ENCODE measurements around the gene BCL7C. TPM values are rescaled to one million over a fixed set of nuclear protein-coding genes. Genes with fewer than 3 reads are reported as not detected.

BCL7C gene
- total RNA-seq, 1 donor from 2014 or later, result 43.9 TPM

GRCh38 chr16:30889721-30890120, 4.2 kb downstream of the BCL7C start:
- Mint-ChIP-seq H3K4me3 (no peak overlapping the region), H3K36me3 (peaks cover 25% of the 10 kb centered on the region), H3K27me3 (ENCODE audit: low read depth) (no peaks in the 10 kb centered on the region), H3K4me1 (peaks cover 18% of the 10 kb centered on the region), H3K9me3 (no peaks in the 10 kb centered on the region), H3K27ac (peak overlapping the region; percentile 91)
- DNase-seq (ENCODE audit: low spot score in 2 of 2, unreplicated experiment in 2 of 2), result no peak
- TF ChIP-seq, protein P1, sequence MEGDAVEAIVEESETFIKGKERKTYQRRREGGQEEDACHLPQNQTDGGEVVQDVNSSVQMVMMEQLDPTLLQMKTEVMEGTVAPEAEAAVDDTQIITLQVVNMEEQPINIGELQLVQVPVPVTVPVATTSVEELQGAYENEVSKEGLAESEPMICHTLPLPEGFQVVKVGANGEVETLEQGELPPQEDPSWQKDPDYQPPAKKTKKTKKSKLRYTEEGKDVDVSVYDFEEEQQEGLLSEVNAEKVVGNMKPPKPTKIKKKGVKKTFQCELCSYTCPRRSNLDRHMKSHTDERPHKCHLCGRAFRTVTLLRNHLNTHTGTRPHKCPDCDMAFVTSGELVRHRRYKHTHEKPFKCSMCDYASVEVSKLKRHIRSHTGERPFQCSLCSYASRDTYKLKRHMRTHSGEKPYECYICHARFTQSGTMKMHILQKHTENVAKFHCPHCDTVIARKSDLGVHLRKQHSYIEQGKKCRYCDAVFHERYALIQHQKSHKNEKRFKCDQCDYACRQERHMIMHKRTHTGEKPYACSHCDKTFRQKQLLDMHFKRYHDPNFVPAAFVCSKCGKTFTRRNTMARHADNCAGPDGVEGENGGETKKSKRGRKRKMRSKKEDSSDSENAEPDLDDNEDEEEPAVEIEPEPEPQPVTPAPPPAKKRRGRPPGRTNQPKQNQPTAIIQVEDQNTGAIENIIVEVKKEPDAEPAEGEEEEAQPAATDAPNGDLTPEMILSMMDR (IDR thresholded peaks at IDR 0.05; ENCODE audit: unreplicated experiment), result no peak

- Mint-ChIP-seq H3K36me3 (peaks cover 26% of the 10 kb centered on the region), H3K4me1 (peaks cover 12% of the 10 kb centered on the region), H3K27ac (no peak overlapping the region), H3K4me3 (no peak overlapping the region), H3K27me3 (ENCODE audit: low read depth) (no peaks in the 10 kb centered on the region), H3K9me3 (no peaks in the 10 kb centered on the region)
- TF ChIP-seq, protein P1 (IDR thresholded peaks at IDR 0.05; ENCODE audit: unreplicated experiment), result no peak
- DNase-seq (ENCODE audit: low spot score in 2 of 2, unreplicated experiment in 2 of 2), result no peak
Measured at GRCh38 chr16:30888856-30889499, 4.9 kb downstream of the BCL7C start.

GRCh38 chr16:30887927-30888326, 6.0 kb downstream of the BCL7C start:
- no peak for DNase-seq (ENCODE audit: low spot score in 2 of 2, unreplicated experiment in 2 of 2)
- TF ChIP-seq, protein P1 (IDR thresholded peaks at IDR 0.05; ENCODE audit: unreplicated experiment), result no peak
- H3K27me3 Mint-ChIP-seq (ENCODE audit: low read depth), result no peaks in the 10 kb centered on the region
- H3K4me1 Mint-ChIP-seq, result peaks cover 9% of the 10 kb centered on the region
- H3K4me3 Mint-ChIP-seq, result no peak overlapping the region
- H3K36me3 Mint-ChIP-seq, result peaks cover 29% of the 10 kb centered on the region
- no peaks in the 10 kb centered on the region for H3K9me3 Mint-ChIP-seq
- no peak overlapping the region for H3K27ac Mint-ChIP-seq

DNA sequence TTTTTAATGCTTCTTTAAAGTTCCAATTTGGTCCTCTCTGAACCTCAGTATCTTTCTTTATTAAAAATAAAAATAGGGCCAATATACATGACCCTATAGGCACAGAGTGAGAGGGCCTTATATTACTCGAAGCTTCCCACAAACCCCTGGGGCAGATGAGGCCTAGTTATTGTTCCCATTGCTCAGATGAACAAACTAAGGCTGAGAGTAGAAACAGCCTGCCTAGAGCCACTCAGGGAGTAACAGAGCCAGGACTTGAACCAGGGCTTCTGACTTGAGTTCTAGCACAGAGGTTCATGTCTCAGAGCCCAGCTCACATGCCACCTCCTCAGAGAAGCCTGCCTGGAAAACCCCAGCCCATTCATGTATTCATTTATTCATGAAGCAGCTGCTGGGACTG, 7.7 kb downstream of the BCL7C start:
- H3K27me3 Mint-ChIP-seq (ENCODE audit: low read depth), result no peaks in the 10 kb centered on the region
- peaks cover 10% of the 10 kb centered on the region for H3K4me1 Mint-ChIP-seq
- peaks cover 34% of the 10 kb centered on the region for H3K36me3 Mint-ChIP-seq
- no peaks in the 10 kb centered on the region for H3K9me3 Mint-ChIP-seq
- TF ChIP-seq, protein P1 (IDR thresholded peaks at IDR 0.05; ENCODE audit: unreplicated experiment), result no peak
- no peak for DNase-seq (ENCODE audit: low spot score in 2 of 2, unreplicated experiment in 2 of 2)
- H3K27ac Mint-ChIP-seq, result no peak overlapping the region
- no peak overlapping the region for H3K4me3 Mint-ChIP-seq

DNA sequence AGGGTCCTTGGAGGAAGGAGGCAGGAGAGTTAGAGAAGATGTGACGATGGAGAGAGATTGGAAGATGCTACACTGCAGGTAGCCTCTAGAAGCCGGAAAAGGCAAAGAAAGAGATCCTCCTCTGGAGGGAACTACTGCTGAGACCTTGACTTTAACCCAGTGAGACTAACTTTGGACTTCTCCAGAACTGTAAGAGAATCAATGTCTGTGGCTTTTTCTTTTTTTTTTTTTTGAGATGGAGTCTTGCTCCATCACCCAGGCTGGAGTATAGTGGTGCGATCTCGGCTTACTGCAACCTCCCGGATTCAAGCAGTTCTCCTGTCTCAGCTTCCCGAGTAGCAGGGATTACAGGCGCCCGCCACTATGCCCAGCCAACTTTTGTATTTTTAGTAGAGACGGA, 8.7 kb downstream of the BCL7C start:
- Mint-ChIP-seq H3K9me3 (no peaks in the 10 kb centered on the region), H3K27ac (no peak overlapping the region), H3K4me3 (no peak overlapping the region), H3K36me3 (peaks cover 37% of the 10 kb centered on the region), H3K27me3 (ENCODE audit: low read depth) (no peaks in the 10 kb centered on the region), H3K4me1 (peaks cover 10% of the 10 kb centered on the region)
- TF ChIP-seq, protein P1 (IDR thresholded peaks at IDR 0.05; ENCODE audit: unreplicated experiment), result no peak
- DNase-seq (ENCODE audit: low spot score in 2 of 2, unreplicated experiment in 2 of 2), result no peak
